Memory B cell (primary cell): ENCODE results near the gene CNGA3.
A peak's percentile ranks its signal among the peaks of the same experiment; 100 is the strongest.

Experiments used
- ATAC-seq: fragments of 150-1000 bp; cut with Tn5 transposase; 2 replicates; pipeline ENCODE4 v1.10.0; 2021; ENCODE audit warnings: low read depth, mild to moderate bottlenecking, moderate library complexity
- DNase-seq, 2 donors: peaks; one replicate each; pipeline ENCODE4 v3.0.0; 2022; ENCODE audit warnings: low spot score in 2 of 2
- H3K27ac Mint-ChIP-seq: one replicate; pipeline ENCODE4 v1.8.0; 2022; ENCODE audit warnings: mild to moderate bottlenecking, moderate library complexity, mixed read lengths
- H3K27me3 Mint-ChIP-seq: one replicate; pipeline ENCODE4 v1.8.0; 2022; ENCODE audit warnings: mixed read lengths
- H3K36me3 Mint-ChIP-seq: one replicate; pipeline ENCODE4 v1.8.0; 2022; ENCODE audit warnings: mild to moderate bottlenecking, mixed read lengths
- H3K4me1 Mint-ChIP-seq: one replicate; pipeline ENCODE4 v1.8.0; 2022; ENCODE audit warnings: mixed read lengths
- H3K4me3 Mint-ChIP-seq: one replicate; pipeline ENCODE4 v1.8.0; 2022; ENCODE audit warnings: mild to moderate bottlenecking, moderate library complexity, mixed read lengths
- H3K9me3 Mint-ChIP-seq: one replicate; pipeline ENCODE4 v1.8.0; 2022; ENCODE audit warnings: mixed read lengths

CNGA3 gene

DNA sequence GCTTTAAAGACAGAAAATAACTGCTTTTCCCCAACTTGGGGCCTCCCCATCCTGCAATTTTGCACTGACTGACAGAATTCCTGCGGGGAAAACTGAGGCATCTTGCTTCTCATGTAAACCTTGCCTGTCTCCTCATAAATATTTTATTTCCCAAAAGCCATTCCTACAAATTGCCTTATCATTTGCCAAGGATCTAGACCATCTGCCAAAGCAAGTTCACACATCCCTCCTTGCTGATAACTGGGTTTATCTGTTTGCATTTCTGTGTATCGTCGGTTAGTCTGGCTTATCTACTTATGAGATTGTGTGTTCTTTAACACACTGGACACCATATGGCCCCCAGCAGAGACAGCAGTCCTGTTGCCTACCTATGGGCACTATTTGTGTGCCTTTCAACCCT lies 3.0 kb upstream of the CNGA3 start:
- Mint-ChIP-seq H3K4me3 (no peak overlapping the region), H3K9me3 (peaks cover 2% of the 10 kb centered on the region), H3K4me1 (peaks cover 11% of the 10 kb centered on the region), H3K27ac (no peak overlapping the region), H3K27me3 (peaks cover 24% of the 10 kb centered on the region), H3K36me3 (no peaks in the 10 kb centered on the region)
- no peak for DNase-seq
- ATAC-seq: no peak

DNA sequence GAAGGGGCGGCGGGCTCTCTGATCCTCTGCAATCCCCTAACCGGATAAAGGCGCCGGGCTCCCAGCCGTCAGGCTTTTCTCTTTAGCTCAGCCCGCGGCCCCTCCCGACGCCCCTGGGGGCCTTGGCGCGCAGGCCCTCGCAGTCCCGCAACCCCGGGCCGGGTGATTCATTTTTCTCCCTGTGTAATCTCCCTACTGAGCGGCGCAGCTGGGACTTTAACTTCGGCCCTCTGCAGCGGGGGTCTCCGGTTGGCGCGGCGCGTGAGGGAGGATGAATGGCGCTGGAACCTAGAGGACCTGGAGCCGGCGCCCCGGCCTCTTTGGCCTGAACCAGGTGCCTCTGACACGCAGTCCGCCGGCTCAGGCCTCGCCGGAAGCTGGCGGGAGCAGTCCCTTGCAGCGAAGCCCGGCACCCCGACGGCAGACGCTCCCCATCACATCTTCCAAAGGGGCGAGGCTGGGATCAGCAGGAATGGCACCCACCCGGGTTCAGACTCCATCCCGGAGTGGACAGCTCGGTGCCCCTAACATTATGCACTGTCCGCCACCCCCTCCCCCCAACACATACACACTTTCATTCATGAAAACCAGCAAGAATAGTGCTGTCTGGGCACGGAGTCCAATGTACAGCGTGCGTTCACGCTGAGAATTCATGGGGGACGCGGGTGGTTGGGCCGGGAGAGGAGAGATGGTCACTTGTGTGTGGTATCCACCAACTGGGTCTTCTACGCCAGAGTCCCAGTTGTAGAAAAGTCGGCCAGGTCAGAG lies 1.2 kb downstream of the CNGA3 start:
- Mint-ChIP-seq H3K36me3 (peaks cover 3% of the 10 kb centered on the region), H3K4me3 (peak overlapping the region; percentile 54), H3K4me1 (peaks cover 14% of the 10 kb centered on the region), H3K9me3 (peaks cover 4% of the 10 kb centered on the region), H3K27me3 (peaks cover 40% of the 10 kb centered on the region), H3K27ac (peak overlapping the region; percentile 39)
- no peak for ATAC-seq
- DNase-seq: no peak

DNA sequence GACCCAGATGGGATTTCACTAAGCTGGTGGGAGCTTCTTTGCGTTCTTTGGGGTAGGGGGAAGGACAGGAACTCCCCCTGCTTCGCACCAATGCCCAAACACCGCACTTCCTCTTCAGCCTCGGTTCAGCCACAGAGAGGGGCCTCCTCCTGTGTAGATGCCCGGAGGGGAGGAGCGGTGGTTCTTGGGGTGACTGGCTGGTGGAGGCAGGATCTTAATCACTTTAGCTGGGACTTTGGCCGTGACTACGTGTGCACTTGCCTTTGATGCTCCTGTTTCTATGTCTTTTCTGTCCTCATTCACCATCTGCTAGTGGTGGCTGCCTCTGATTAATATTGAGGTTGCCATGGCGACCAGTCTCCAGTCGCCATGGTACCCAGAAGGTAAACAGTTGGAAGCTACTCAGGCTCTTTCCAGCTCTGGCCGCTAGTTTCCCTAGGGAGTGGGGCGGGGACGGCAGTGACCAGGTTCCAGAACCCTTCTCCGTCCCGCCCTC lies 1.9 kb downstream of the CNGA3 start:
- H3K36me3 Mint-ChIP-seq: peaks cover 3% of the 10 kb centered on the region
- H3K27me3 Mint-ChIP-seq: peaks cover 40% of the 10 kb centered on the region
- ATAC-seq (peak; percentile 84), DNase-seq (no peak)
- peak overlapping the region; percentile 39 for H3K27ac Mint-ChIP-seq
- peaks cover 4% of the 10 kb centered on the region for H3K9me3 Mint-ChIP-seq
- H3K4me1 Mint-ChIP-seq: peaks cover 14% of the 10 kb centered on the region
- H3K4me3 Mint-ChIP-seq: peak overlapping the region; percentile 54

- Mint-ChIP-seq H3K27ac (no peak overlapping the region), H3K36me3 (peaks cover 3% of the 10 kb centered on the region), H3K4me1 (peaks cover 14% of the 10 kb centered on the region), H3K27me3 (peaks cover 31% of the 10 kb centered on the region), H3K4me3 (no peak overlapping the region), H3K9me3 (peaks cover 3% of the 10 kb centered on the region)
- ATAC-seq (no peak), DNase-seq (no peak)
Measured at GRCh38 chr2:98350411-98350810, 4.2 kb downstream of the CNGA3 start.

DNA sequence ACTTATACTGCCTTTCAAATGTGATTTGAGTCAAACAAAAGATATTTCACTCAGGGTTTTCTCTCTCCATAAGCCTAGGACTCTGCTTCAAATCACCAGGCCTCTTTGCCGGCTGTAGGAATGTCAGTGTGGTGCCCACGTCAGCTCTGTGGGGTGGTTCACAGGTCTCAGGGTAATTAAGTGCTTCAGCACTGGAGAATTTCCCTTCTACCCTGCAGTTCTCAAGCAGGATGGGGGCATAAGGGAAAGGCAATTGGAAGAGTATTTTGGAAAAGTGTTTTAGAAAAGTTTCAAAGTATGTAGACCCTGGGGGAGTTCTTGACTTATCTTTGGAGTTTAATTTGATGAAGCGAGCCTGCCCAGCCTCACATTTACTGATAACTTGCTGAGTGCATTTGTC lies 9.6 kb downstream of the CNGA3 start:
- no peak overlapping the region for H3K4me3 Mint-ChIP-seq
- H3K4me1 Mint-ChIP-seq: no peaks in the 10 kb centered on the region
- peaks cover 3% of the 10 kb centered on the region for H3K9me3 Mint-ChIP-seq
- ATAC-seq (no peak), DNase-seq (no peak)
- peaks cover 3% of the 10 kb centered on the region for H3K36me3 Mint-ChIP-seq
- peaks cover 5% of the 10 kb centered on the region for H3K27me3 Mint-ChIP-seq
- no peak overlapping the region for H3K27ac Mint-ChIP-seq

DNA sequence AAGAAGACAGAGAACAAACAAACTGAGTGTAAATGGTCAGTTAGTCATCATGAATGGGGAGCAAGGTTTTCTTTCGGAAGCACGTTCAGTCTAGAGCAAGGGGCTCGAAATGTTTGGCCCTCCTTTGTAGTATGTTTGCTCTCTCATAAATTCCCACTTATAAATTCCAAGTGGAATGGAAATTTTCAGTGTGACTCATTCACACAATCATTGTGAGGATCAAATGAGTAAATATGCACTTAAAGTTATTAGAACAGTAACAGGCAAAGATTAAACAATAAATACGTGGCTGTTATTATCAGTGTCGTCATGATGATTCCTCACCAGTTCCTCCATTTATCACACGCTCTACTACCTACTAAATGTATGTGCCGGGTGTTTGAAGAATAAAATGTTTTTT lies 10.5 kb downstream of the CNGA3 start:
- Mint-ChIP-seq H3K27me3 (peaks cover 4% of the 10 kb centered on the region), H3K9me3 (peaks cover 3% of the 10 kb centered on the region), H3K4me1 (no peaks in the 10 kb centered on the region), H3K27ac (no peak overlapping the region), H3K36me3 (peaks cover 3% of the 10 kb centered on the region), H3K4me3 (no peak overlapping the region)
- no peak for DNase-seq
- ATAC-seq: no peak

GRCh38 chr2:98357849-98358248 lies 11.6 kb downstream of the CNGA3 start:
- Mint-ChIP-seq H3K4me1 (no peaks in the 10 kb centered on the region), H3K4me3 (no peak overlapping the region), H3K9me3 (no peaks in the 10 kb centered on the region), H3K27ac (no peak overlapping the region), H3K27me3 (peaks cover 3% of the 10 kb centered on the region), H3K36me3 (no peaks in the 10 kb centered on the region)
- ATAC-seq (no peak), DNase-seq (no peak)

GRCh38 chr2:98359986-98360385 lies 13.7 kb downstream of the CNGA3 start:
- H3K36me3 Mint-ChIP-seq: no peaks in the 10 kb centered on the region
- H3K27ac Mint-ChIP-seq: no peak overlapping the region
- DNase-seq: no peak
- ATAC-seq: no peak
- H3K4me1 Mint-ChIP-seq: no peaks in the 10 kb centered on the region
- no peaks in the 10 kb centered on the region for H3K9me3 Mint-ChIP-seq
- peaks cover 5% of the 10 kb centered on the region for H3K27me3 Mint-ChIP-seq
- no peak overlapping the region for H3K4me3 Mint-ChIP-seq

DNA sequence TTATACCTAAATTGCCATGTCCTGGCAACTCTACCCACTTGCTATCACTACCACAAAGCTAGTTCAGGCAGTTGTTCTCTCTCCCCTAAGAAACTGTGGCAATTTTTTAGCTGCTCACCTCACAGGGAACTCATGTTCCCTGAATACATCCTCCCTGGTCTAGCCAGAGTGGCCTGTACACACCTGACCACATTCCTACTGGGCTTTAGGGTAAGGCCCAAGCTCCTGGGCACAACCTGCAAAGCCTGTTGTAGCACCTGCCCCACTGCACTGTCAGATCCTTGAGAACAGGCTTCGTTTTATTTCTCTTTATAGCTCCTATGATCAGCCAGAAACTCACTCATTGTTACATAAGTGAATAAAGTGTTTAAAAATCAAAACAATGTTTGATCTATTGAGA lies 21.5 kb downstream of the CNGA3 start:
- H3K36me3 Mint-ChIP-seq: no peaks in the 10 kb centered on the region
- ATAC-seq (no peak), DNase-seq (no peak)
- no peaks in the 10 kb centered on the region for H3K4me1 Mint-ChIP-seq
- peaks cover 2% of the 10 kb centered on the region for H3K9me3 Mint-ChIP-seq
- H3K27ac Mint-ChIP-seq: no peak overlapping the region
- no peak overlapping the region for H3K4me3 Mint-ChIP-seq
- peaks cover 16% of the 10 kb centered on the region for H3K27me3 Mint-ChIP-seq

GRCh38 chr2:98369710-98370239 lies 23.5 kb downstream of the CNGA3 start:
- H3K27ac Mint-ChIP-seq: no peak overlapping the region
- H3K36me3 Mint-ChIP-seq: no peaks in the 10 kb centered on the region
- no peak overlapping the region for H3K4me3 Mint-ChIP-seq
- H3K4me1 Mint-ChIP-seq: no peaks in the 10 kb centered on the region
- ATAC-seq (no peak), DNase-seq (no peak)
- peaks cover 2% of the 10 kb centered on the region for H3K9me3 Mint-ChIP-seq
- H3K27me3 Mint-ChIP-seq: peaks cover 21% of the 10 kb centered on the region

DNA sequence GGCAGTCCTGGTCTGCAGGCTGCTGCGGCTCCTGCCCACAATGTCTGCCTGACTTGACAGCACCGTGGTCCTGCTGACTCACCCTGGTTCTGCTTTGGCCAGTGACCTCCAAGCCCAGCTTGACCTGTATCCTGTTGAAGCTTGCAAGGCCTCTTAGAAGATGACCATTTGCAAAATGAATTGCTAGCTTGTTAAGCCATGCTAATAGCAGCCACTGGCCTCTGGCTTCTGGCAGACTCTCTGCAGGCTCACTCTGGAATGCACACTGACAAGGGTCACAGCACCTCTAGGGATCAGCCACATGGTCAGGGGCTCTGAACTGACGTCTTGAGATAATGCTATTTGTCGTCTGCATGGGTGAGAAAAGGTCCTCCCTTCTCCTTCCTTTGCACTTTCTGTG lies 25.9 kb downstream of the CNGA3 start:
- no peaks in the 10 kb centered on the region for H3K36me3 Mint-ChIP-seq
- H3K9me3 Mint-ChIP-seq: peaks cover 2% of the 10 kb centered on the region
- DNase-seq: no peak
- no peak overlapping the region for H3K27ac Mint-ChIP-seq
- no peak overlapping the region for H3K4me3 Mint-ChIP-seq
- no peaks in the 10 kb centered on the region for H3K4me1 Mint-ChIP-seq
- no peak for ATAC-seq
- peaks cover 21% of the 10 kb centered on the region for H3K27me3 Mint-ChIP-seq

DNA sequence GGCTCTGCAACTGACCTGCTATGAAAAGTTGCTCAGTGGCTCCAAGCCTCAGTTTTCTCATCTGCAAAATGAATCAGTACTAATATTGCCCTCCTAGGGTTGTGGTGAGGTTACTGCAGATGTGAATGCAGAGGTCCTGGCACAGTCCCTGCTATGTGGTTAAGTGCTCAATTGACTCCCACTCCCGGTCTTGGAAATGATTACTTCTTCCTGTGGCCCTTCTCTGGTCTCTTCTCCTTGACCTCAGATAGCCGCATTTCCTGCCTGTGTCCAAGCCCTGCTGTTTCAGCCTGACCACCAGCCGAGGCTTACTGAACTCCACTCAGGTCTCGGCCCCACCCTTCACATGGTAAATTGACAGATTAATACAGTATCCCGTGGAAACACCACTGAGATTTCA lies 26.3 kb downstream of the CNGA3 start:
- H3K9me3 Mint-ChIP-seq: peaks cover 2% of the 10 kb centered on the region
- H3K36me3 Mint-ChIP-seq: no peaks in the 10 kb centered on the region
- ATAC-seq (no peak), DNase-seq (no peak)
- no peaks in the 10 kb centered on the region for H3K4me1 Mint-ChIP-seq
- peaks cover 19% of the 10 kb centered on the region for H3K27me3 Mint-ChIP-seq
- H3K4me3 Mint-ChIP-seq: no peak overlapping the region
- H3K27ac Mint-ChIP-seq: no peak overlapping the region

GRCh38 chr2:98374286-98374685 lies 28.0 kb downstream of the CNGA3 start:
- peaks cover 16% of the 10 kb centered on the region for H3K27me3 Mint-ChIP-seq
- no peaks in the 10 kb centered on the region for H3K4me1 Mint-ChIP-seq
- no peaks in the 10 kb centered on the region for H3K36me3 Mint-ChIP-seq
- DNase-seq (no peak), ATAC-seq (no peak)
- H3K4me3 Mint-ChIP-seq: no peak overlapping the region
- H3K27ac Mint-ChIP-seq: no peak overlapping the region
- H3K9me3 Mint-ChIP-seq: no peaks in the 10 kb centered on the region

DNA sequence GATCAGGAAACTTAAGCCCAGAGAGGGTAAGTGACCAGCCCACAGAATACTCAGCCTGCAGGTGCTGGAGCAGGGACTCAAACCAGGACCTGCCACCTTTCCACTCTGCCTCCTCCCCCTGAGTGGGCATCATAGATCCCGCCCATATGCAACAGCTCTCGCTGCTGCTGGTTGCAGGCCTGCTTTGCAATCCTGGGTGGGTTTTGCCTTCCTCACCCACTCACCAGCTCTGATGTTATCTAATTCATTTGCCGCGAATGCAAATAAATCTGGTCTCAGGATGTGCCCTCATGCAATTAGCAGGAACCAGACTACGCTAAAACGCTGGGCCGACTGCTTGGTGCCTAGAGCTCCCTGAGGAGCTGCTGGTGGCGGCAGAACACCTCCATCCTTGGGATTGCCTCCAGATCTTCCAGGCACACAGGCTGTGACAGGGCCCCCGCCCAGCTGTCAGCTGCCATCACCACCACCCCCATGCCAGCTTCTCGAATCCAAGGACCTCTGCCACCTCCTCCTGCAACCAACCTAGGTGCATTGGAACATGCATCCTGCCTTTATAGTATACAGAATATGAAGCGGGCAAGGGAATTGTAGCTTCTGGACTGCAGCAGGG lies 28.8 kb downstream of the CNGA3 start:
- no peak overlapping the region for H3K4me3 Mint-ChIP-seq
- no peaks in the 10 kb centered on the region for H3K36me3 Mint-ChIP-seq
- H3K27ac Mint-ChIP-seq: no peak overlapping the region
- no peaks in the 10 kb centered on the region for H3K9me3 Mint-ChIP-seq
- no peak for DNase-seq
- peaks cover 16% of the 10 kb centered on the region for H3K27me3 Mint-ChIP-seq
- ATAC-seq: no peak
- no peaks in the 10 kb centered on the region for H3K4me1 Mint-ChIP-seq
